ENCODE data around the gene FAM107B. TPM values are rescaled to one million over a fixed set of nuclear protein-coding genes. Genes with fewer than 3 reads are reported as not detected.

The FAM107B gene
- total and polyA plus RNA-seq, 2 donors (not counting 3 experiments of a cell fraction or from before 2014, with no cell fraction given), result 39.2 to 176 TPM

- CTCF ChIA-PET, result interaction anchor here (1.0 to 1.4 kb wide), 5 partner anchors 8 to 432 kb away, joined by 3 to 6 read pairs (median 3); partner anchors contain the start of gene MEIG1
- BruUV-seq (replicated peaks), result no TSS peak
These were observed 245.3 kb downstream of the FAM107B start for GRCh38 chr10:14529351-14529750.

More at GRCh38 chr10:14529351-14529750, 245.3 kb downstream of the FAM107B start:
- DNase-seq (ENCODE audit: low read depth, low spot score), result no peak
- no peak overlapping the region for H2AFZ ChIP-seq (ENCODE audit: low read depth, low read length)
- no peaks in the 10 kb centered on the region for H4K20me1 ChIP-seq (replicated peaks; ENCODE audit: control insufficient read depth, extremely low read depth, insufficient read depth, low read length)
- intact Hi-C loops (cut with micrococcal nuclease), result no loop called here
- TF ChIP-seq POLR2A (IDR thresholded peaks at IDR 0.05; ENCODE audit: low read depth, low read length), result no peak
- TF ChIP-seq POLR2AphosphoS5 (IDR thresholded peaks at IDR 0.05; ENCODE audit: insufficient read depth, low read depth, low read length), result no peak
- TF ChIP-seq CTCF (IDR thresholded peaks at IDR 0.05; ENCODE audit: extremely low read depth in 1 of 2, insufficient read depth in 1 of 2, low read depth in 1 of 2, low read length in 2 of 2), result no peak
- TF ChIP-seq FOS (IDR thresholded peaks at IDR 0.05; ENCODE audit: borderline replicate concordance, insufficient read depth, low read length), result no peak
- no peak for TF ChIP-seq GATA2 (IDR thresholded peaks at IDR 0.05; ENCODE audit: insufficient read depth, insufficient read length, low read depth, low read length)
- TF ChIP-seq EZH2 (IDR thresholded peaks at IDR 0.05; ENCODE audit: borderline replicate concordance, low read depth, low read length, severe bottlenecking), result no peak
- no peak for TF ChIP-seq MAX (IDR thresholded peaks at IDR 0.05; ENCODE audit: insufficient read depth, insufficient read length)
- no peak for TF ChIP-seq JUN (IDR thresholded peaks at IDR 0.05; ENCODE audit: borderline replicate concordance, insufficient read depth, insufficient read length, low read depth)
- no peak for TF ChIP-seq MYC (IDR thresholded peaks at IDR 0.05; ENCODE audit: low read depth, low read length)
- H3K9ac ChIP-seq (replicated peaks; ENCODE audit: extremely low read depth, insufficient read depth, low read length), result no peak overlapping the region
- H3K4me2 ChIP-seq (ENCODE audit: insufficient read depth, low read length), result no peak overlapping the region
- no peak overlapping the region for H3K4me3 ChIP-seq (replicated peaks in 1 of 3; ENCODE audit: insufficient read depth in 1 of 3, low read depth in 1 of 3, low read length in 3 of 3)
- no peaks in the 10 kb centered on the region for H3K27me3 ChIP-seq (ENCODE audit: control insufficient read depth in 2 of 2, insufficient read depth in 2 of 2, low read length in 2 of 2)
- no peaks in the 10 kb centered on the region for H3K9me3 ChIP-seq (replicated peaks; ENCODE audit: control insufficient read depth, insufficient read depth, low read length)
- no peak overlapping the region for H3K27ac ChIP-seq (ENCODE audit: insufficient read depth, low read depth, low read length)
- dilution Hi-C loops (cut with MboI; ENCODE audit: extremely low pct_ligation_motif_present, low sequenced_read_pairs), result no loop called here
- peaks cover 29% of the 10 kb centered on the region for H3K4me1 ChIP-seq (ENCODE audit: control insufficient read depth, extremely low read depth, insufficient read depth, low read length)
- peaks cover 15 to 27% of the 10 kb centered on the region in 2 experiments for H3K36me3 ChIP-seq (ENCODE audit: control insufficient read depth in 2 of 2, extremely low read depth in 1 of 2, insufficient read depth in 2 of 2, low read length in 2 of 2)
- H3K79me2 ChIP-seq (ENCODE audit: control insufficient read depth, insufficient read depth, low read length), result peaks cover 86% of the 10 kb centered on the region
- FAIRE-seq, result no peak
- H3K9me1 ChIP-seq (replicated peaks; ENCODE audit: control insufficient read depth, extremely low read depth, insufficient read depth, low read length), result no peaks in the 10 kb centered on the region
- POLR2A ChIA-PET, result no interaction called here

Data from endothelial cell of umbilical vein (primary cell).